Breast epithelium (tissue), 4 donors: ENCODE data around the gene HOXC10. TPM values are rescaled to one million over a fixed set of nuclear protein-coding genes. Genes with fewer than 3 reads are reported as not detected.

Experiments used
- DNase-seq, 2 donors: peaks; one replicate each; pipeline ENCODE4 v3.0.0-alpha.2; 2019; ENCODE audit warnings: low spot score in 2 of 2
- H3K27ac ChIP-seq, 2 donors: fragments of 200-600 bp; sonication (generic) in 1 of 2; one replicate each; pipeline ENCODE4 v1.5.1; 2016 to 2019; ENCODE audit warnings: mild to moderate bottlenecking in 1 of 2
- H3K27me3 ChIP-seq, 2 donors: fragments of 200-600 bp; sonication (generic) in 1 of 2; one replicate each; pipeline versions ENCODE4 v1.5.1 to v1.6.0; 2017 to 2019; ENCODE audit warnings: control low read depth in 1 of 2, mild to moderate bottlenecking in 1 of 2
- H3K36me3 ChIP-seq: fragments of 200-600 bp; one replicate; pipeline ENCODE4 v1.5.1; 2019
- H3K4me1 ChIP-seq, 2 donors: fragments of 200-600 bp; sonication (generic); one replicate each; pipeline ENCODE4 v1.5.1; 2016 to 2019; ENCODE audit warnings: control low read depth in 1 of 2
- H3K4me3 ChIP-seq, 3 donors: fragments of 200-600 bp; sonication (generic); 1 replicate in 2 of 3; 2 replicates in 1 of 3; pipeline ENCODE4 v1.5.1; 2016 to 2019; ENCODE audit warnings: mild to moderate bottlenecking in 3 of 3, moderate library complexity in 2 of 3
- H3K9me3 ChIP-seq, 2 donors: fragments of 200-600 bp; sonication (generic) in 1 of 2; one replicate each; pipeline ENCODE4 v1.5.1; 2016 to 2019; ENCODE audit warnings: control low read depth in 1 of 2
- POLR2A ChIP-seq: fragments of 450-650 bp; IDR thresholded peaks from one replicate; pipeline ENCODE4 v1.6.1; 2016; ENCODE audit warnings: antibody characterized with exemption, mild to moderate bottlenecking, moderate library complexity
- POLR2AphosphoS5 ChIP-seq, 3 donors: sonication (generic); formaldehyde crosslinking; IDR thresholded peaks; one replicate each; pipeline ENCODE4 v1.6.1; 2017; ENCODE audit warnings: antibody characterized with exemption in 3 of 3
- intact Hi-C: fragments of 100-400 bp; cut with DNase I; formaldehyde crosslinking; loops from one replicate; pipeline ENCODE4 v1.15.1; 2023; ENCODE audit warnings: low total_unique reads
- total RNA-seq, 3 donors: library from RNA; depleted of rRNA; stranded (reverse); fragments of >200 nt; gene quantifications; one replicate each; pipeline ENCODE4 v1.1.0, GENCODE V29; 2016
- TF ChIP-seq, protein P1 (sequence below), 3 donors: fragments of 450-650 bp; IDR thresholded peaks; one replicate each; pipeline ENCODE4 v1.5.1; 2016 to 2017; ENCODE audit warnings: antibody characterized with exemption in 3 of 3, mild to moderate bottlenecking in 3 of 3, moderate library complexity in 3 of 3

Gene HOXC10
- total RNA-seq, 3 donors from 2014 or later: 2.0 to 10.9 (median 4.3) TPM

DNA sequence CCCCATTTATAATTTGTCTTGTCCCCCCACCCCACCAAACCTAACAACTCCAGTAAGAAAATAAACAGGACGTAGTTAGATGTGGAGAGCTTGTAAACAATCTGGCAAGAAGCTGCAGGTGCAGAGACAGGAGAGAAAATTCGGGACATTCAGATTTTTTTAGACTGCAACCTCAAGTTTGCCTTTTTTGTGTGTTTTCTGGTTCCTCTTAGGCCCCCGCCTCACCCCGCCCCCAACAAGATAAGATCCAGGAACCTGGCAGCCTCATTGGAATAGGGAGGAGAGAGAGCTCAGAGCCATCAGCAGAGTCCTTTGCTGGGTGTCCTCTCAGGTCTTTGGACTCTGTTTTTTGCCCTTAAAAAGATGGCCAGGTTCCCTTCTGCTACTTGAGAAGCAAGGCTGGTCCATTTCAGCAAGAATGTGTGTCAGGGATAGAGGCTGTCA, 2.9 kb downstream of the HOXC10 start:
- H3K9me3 ChIP-seq: no peaks in the 10 kb centered on the region
- H3K27me3 ChIP-seq: peaks cover 8 to 96% of the 10 kb centered on the region in 2 donors
- peak overlapping the region in 1 of 3 donors; percentile 69 for H3K4me3 ChIP-seq
- TF ChIP-seq POLR2AphosphoS5 (IDR thresholded peaks at IDR 0.05) (no peak), POLR2A (no peak)
- TF ChIP-seq, protein P1, sequence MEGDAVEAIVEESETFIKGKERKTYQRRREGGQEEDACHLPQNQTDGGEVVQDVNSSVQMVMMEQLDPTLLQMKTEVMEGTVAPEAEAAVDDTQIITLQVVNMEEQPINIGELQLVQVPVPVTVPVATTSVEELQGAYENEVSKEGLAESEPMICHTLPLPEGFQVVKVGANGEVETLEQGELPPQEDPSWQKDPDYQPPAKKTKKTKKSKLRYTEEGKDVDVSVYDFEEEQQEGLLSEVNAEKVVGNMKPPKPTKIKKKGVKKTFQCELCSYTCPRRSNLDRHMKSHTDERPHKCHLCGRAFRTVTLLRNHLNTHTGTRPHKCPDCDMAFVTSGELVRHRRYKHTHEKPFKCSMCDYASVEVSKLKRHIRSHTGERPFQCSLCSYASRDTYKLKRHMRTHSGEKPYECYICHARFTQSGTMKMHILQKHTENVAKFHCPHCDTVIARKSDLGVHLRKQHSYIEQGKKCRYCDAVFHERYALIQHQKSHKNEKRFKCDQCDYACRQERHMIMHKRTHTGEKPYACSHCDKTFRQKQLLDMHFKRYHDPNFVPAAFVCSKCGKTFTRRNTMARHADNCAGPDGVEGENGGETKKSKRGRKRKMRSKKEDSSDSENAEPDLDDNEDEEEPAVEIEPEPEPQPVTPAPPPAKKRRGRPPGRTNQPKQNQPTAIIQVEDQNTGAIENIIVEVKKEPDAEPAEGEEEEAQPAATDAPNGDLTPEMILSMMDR (IDR thresholded peaks at IDR 0.05): no peak
- H3K36me3 ChIP-seq: no peaks in the 10 kb centered on the region
- no peak overlapping the region for H3K27ac ChIP-seq
- H3K4me1 ChIP-seq: peaks cover 0 to 8% of the 10 kb centered on the region in 2 donors
- intact Hi-C loops: no loop called here
- DNase-seq: no peak

- DNase-seq: no peak
- Histone ChIP-seq H3K4me3 (peak overlapping the region in 1 of 3 donors; percentile 49), H3K9me3 (no peaks in the 10 kb centered on the region), H3K36me3 (no peaks in the 10 kb centered on the region), H3K27me3 (peaks cover 8 to 97% of the 10 kb centered on the region in 2 donors), H3K27ac (no peak overlapping the region), H3K4me1 (peaks cover 0 to 8% of the 10 kb centered on the region in 2 donors)
- TF ChIP-seq POLR2A (no peak), POLR2AphosphoS5 (IDR thresholded peaks at IDR 0.05) (no peak)
- TF ChIP-seq, protein P1 (IDR thresholded peaks at IDR 0.05): no peak
- intact Hi-C loops: no loop called here
Measured at GRCh38 chr12:53988541-53989226, 3.7 kb downstream of the HOXC10 start.

DNA sequence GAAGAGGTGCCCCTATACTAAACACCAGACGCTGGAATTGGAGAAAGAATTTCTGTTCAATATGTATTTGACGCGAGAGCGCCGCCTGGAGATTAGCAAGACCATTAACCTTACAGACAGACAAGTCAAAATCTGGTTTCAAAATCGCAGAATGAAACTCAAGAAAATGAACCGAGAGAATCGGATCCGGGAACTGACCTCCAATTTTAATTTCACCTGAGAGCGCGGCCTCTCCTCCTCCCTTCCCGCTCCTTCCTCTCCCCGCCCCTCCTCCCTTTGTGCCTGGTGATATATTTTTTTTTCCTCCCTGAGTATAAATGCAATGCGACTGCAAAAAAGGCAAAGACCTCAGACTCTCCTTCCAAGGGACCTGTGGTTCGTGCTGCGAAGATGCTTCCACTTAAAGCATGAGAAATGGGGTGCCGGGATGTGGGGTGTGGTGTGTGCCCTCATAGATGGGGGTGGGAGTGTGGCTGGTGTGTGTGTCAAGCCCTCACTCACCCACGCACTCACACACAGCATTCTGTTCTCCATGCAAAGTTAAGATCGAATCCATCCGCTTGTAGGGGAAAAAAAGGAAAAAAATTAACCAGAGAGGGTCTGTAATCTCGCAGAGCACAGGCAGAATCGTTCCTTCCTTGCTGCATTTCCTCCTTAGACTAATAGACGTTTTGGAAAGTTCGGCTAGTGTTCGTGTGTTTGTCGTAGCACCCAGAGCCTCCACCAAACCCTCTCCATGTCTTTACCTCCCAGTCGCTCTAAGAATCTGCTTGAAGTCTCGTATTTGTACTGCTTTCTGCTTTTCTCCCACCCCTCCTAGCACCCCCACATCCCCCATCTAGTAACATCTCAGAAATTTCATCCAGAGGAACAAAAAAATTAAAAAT, 4.5 kb downstream of the HOXC10 start:
- intact Hi-C loops: no loop called here
- H3K27ac ChIP-seq: no peak overlapping the region
- peak overlapping the region; percentile 14 to 49 (median 32) for H3K4me3 ChIP-seq
- peaks cover 4 to 14% of the 10 kb centered on the region in 2 donors for H3K4me1 ChIP-seq
- TF ChIP-seq, protein P1 (IDR thresholded peaks at IDR 0.05): peak; percentile 13 to 49 (median 47)
- no peak for TF ChIP-seq POLR2A
- no peak for TF ChIP-seq POLR2AphosphoS5 (IDR thresholded peaks at IDR 0.05)
- DNase-seq: no peak
- H3K27me3 ChIP-seq: peaks cover 5 to 98% of the 10 kb centered on the region in 2 donors
- H3K36me3 ChIP-seq: no peaks in the 10 kb centered on the region
- H3K9me3 ChIP-seq: no peaks in the 10 kb centered on the region

GRCh38 chr12:53990311-53991076, 5.5 kb downstream of the HOXC10 start:
- H3K36me3 ChIP-seq: no peaks in the 10 kb centered on the region
- TF ChIP-seq, protein P1 (IDR thresholded peaks at IDR 0.05): no peak
- TF ChIP-seq POLR2AphosphoS5 (IDR thresholded peaks at IDR 0.05) (no peak), POLR2A (no peak)
- intact Hi-C loops: no loop called here
- H3K4me1 ChIP-seq: peaks cover 4 to 13% of the 10 kb centered on the region in 2 donors
- no peak for DNase-seq
- no peaks in the 10 kb centered on the region for H3K9me3 ChIP-seq
- H3K4me3 ChIP-seq: peak overlapping the region; percentile 16 to 41 (median 24)
- no peak overlapping the region for H3K27ac ChIP-seq
- peaks cover 5 to 100% of the 10 kb centered on the region in 2 donors for H3K27me3 ChIP-seq
